ENCODE results near the gene TWIST2.

Gene TWIST2

GRCh38 chr2:238916875-238917590, 69.1 kb downstream of the TWIST2 start:
- DNase-seq (ENCODE audit: insufficient read length, low spot score) (no peak), FAIRE-seq (no peak)
- no peak for TF ChIP-seq POU2F2 (IDR thresholded peaks at IDR 0.05; ENCODE audit: low read depth, low read length)
- TF ChIP-seq PAX5 (IDR thresholded peaks at IDR 0.05; ENCODE audit: insufficient read depth, low read length, severe bottlenecking) = no peak
- no peak for TF ChIP-seq SPI1 (IDR thresholded peaks at IDR 0.05; ENCODE audit: low read depth, low read length)
- no peak for TF ChIP-seq POLR2A (IDR thresholded peaks at IDR 0.05; ENCODE audit: low read depth, low read length)
- no peak for TF ChIP-seq TAF1 (IDR thresholded peaks at IDR 0.05; ENCODE audit: low read depth, low read length)
- no peak for TF ChIP-seq POLR2AphosphoS5 (IDR thresholded peaks at IDR 0.05; ENCODE audit: low read depth, low read length)

DNA sequence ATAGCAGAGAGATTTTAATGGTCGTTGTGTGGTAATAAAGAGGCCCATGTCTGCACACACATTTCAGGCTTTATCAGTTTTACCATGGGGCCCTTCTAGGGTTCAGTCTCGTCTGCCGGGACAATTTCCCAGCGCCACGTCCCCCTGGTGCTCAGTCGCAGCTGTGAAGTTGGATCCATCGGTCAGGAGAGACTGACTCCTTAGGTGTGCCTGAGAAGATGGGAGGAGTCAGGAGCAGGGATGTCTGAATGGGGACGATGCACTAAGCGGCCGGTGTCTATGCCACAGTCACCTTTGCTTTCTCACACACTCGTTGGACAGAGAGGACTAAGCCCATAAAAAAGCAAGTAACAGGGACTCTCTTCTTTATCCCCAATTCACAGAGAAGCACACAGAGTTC, 71.4 kb downstream of the TWIST2 start:
- DNase-seq (ENCODE audit: insufficient read length, low spot score) = no peak
- TF ChIP-seq SPI1 (IDR thresholded peaks at IDR 0.05; ENCODE audit: low read depth, low read length) (no peak), POLR2A (IDR thresholded peaks at IDR 0.05; ENCODE audit: low read depth, low read length) (no peak), PAX5 (IDR thresholded peaks at IDR 0.05; ENCODE audit: insufficient read depth, low read length, severe bottlenecking) (no peak)
- FAIRE-seq = no peak

DNA sequence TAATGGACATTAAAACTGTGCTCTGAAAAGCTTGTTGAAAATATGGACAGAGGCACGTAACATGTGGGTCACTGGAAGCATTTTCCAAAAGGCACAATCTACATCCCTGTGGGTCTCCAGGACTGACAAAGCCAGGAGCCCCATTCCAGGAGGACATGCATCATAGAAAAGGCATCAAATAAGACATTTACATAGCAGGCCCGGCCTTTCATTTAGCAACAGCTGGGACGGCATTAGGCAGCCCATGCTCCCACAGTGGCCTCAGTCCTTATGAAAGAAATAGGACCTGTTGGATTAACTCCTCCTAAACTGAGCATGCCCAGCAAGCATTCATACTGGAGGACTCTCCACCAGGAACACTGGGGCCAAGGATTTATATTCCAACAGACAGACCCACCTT, 72.2 kb downstream of the TWIST2 start:
- no peak for FAIRE-seq
- no peak for DNase-seq (ENCODE audit: insufficient read length, low spot score)
- TF ChIP-seq PAX5 (IDR thresholded peaks at IDR 0.05; ENCODE audit: insufficient read depth, low read length, severe bottlenecking) (no peak), POLR2AphosphoS5 (IDR thresholded peaks at IDR 0.05; ENCODE audit: low read depth, low read length) (no peak), TAF1 (IDR thresholded peaks at IDR 0.05; ENCODE audit: low read depth, low read length) (no peak), POLR2A (IDR thresholded peaks at IDR 0.05; ENCODE audit: low read depth, low read length) (no peak), POU2F2 (IDR thresholded peaks at IDR 0.05; ENCODE audit: low read depth, low read length) (no peak), SPI1 (IDR thresholded peaks at IDR 0.05; ENCODE audit: low read depth, low read length) (no peak)

GRCh38 chr2:238920601-238921001, 72.7 kb downstream of the TWIST2 start:
- DNase-seq (ENCODE audit: insufficient read length, low spot score) (no peak), FAIRE-seq (no peak)

DNA sequence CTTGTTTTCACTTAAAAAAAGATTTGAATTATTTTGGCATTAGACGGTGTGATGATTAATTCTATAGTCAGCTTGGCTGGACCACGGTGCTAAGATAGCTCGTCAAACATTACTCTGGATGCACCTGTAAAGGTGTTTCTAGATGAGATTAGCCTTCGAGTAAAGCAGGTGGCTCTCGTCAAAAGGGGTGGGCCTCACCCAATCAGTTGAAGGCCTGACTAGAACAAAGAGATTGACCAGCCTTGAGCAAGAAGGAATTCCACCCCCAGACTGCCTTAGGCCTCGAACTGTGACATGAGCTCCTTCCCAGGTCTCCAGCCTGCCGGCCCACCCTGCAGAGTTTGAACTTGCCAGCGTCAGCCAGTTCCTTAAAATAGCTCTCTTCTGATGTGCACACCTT, 73.4 kb downstream of the TWIST2 start:
- no peak for TF ChIP-seq SPI1 (IDR thresholded peaks at IDR 0.05; ENCODE audit: low read depth, low read length)
- no peak for TF ChIP-seq POLR2A (IDR thresholded peaks at IDR 0.05; ENCODE audit: low read depth, low read length)
- TF ChIP-seq TAF1 (IDR thresholded peaks at IDR 0.05; ENCODE audit: low read depth, low read length) = no peak
- no peak for TF ChIP-seq POLR2AphosphoS5 (IDR thresholded peaks at IDR 0.05; ENCODE audit: low read depth, low read length)
- TF ChIP-seq PAX5 (IDR thresholded peaks at IDR 0.05; ENCODE audit: insufficient read depth, low read length, severe bottlenecking) = no peak
- no peak for TF ChIP-seq POU2F2 (IDR thresholded peaks at IDR 0.05; ENCODE audit: low read depth, low read length)
- no peak for FAIRE-seq
- DNase-seq (ENCODE audit: insufficient read length, low spot score) = no peak

More at GRCh38 chr2:238920601-238921001, 72.7 kb downstream of the TWIST2 start:
- TF ChIP-seq POU2F2 (IDR thresholded peaks at IDR 0.05; ENCODE audit: low read depth, low read length) (no peak), POLR2A (IDR thresholded peaks at IDR 0.05; ENCODE audit: low read depth, low read length) (no peak), PAX5 (IDR thresholded peaks at IDR 0.05; ENCODE audit: insufficient read depth, low read length, severe bottlenecking) (no peak), SPI1 (IDR thresholded peaks at IDR 0.05; ENCODE audit: low read depth, low read length) (no peak), TAF1 (IDR thresholded peaks at IDR 0.05; ENCODE audit: low read depth, low read length) (no peak), POLR2AphosphoS5 (IDR thresholded peaks at IDR 0.05; ENCODE audit: low read depth, low read length) (no peak)

- DNase-seq (ENCODE audit: insufficient read length, low spot score) (no peak), FAIRE-seq (no peak)
- TF ChIP-seq POLR2AphosphoS5 (IDR thresholded peaks at IDR 0.05; ENCODE audit: low read depth, low read length) (no peak), POU2F2 (IDR thresholded peaks at IDR 0.05; ENCODE audit: low read depth, low read length) (no peak), TAF1 (IDR thresholded peaks at IDR 0.05; ENCODE audit: low read depth, low read length) (no peak), PAX5 (IDR thresholded peaks at IDR 0.05; ENCODE audit: insufficient read depth, low read length, severe bottlenecking) (no peak), SPI1 (IDR thresholded peaks at IDR 0.05; ENCODE audit: low read depth, low read length) (no peak), POLR2A (IDR thresholded peaks at IDR 0.05; ENCODE audit: low read depth, low read length) (no peak)
Observed at GRCh38 chr2:238921681-238922319, 73.9 kb downstream of the TWIST2 start.

DNA sequence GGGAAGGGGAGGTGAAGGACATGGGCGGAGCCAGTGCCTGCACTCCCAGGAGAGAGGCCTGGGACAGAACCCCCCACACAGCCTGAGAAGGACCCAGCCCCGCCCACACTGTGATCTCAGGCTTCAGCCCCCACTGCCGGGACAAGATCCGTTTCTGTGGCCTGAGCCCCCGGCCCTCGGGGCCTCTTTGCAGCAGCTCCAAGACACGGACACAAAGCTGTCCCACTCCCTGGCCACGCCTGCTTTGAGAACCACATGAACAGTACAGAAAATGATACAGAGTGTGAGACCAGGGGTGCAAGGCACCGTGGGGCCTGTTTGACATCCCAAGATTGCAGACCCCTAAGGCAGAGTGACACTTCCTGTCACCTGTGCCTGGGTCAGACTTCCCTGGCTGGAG, 74.5 kb downstream of the TWIST2 start:
- DNase-seq (ENCODE audit: insufficient read length, low spot score) = no peak
- FAIRE-seq = no peak
- no peak for TF ChIP-seq POLR2AphosphoS5 (IDR thresholded peaks at IDR 0.05; ENCODE audit: low read depth, low read length)
- TF ChIP-seq POU2F2 (IDR thresholded peaks at IDR 0.05; ENCODE audit: low read depth, low read length) = no peak
- no peak for TF ChIP-seq SPI1 (IDR thresholded peaks at IDR 0.05; ENCODE audit: low read depth, low read length)
- TF ChIP-seq TAF1 (IDR thresholded peaks at IDR 0.05; ENCODE audit: low read depth, low read length) = no peak
- no peak for TF ChIP-seq POLR2A (IDR thresholded peaks at IDR 0.05; ENCODE audit: low read depth, low read length)

- TF ChIP-seq POLR2AphosphoS5 (IDR thresholded peaks at IDR 0.05; ENCODE audit: low read depth, low read length) (no peak), SPI1 (IDR thresholded peaks at IDR 0.05; ENCODE audit: low read depth, low read length) (no peak), TAF1 (IDR thresholded peaks at IDR 0.05; ENCODE audit: low read depth, low read length) (no peak), POU2F2 (IDR thresholded peaks at IDR 0.05; ENCODE audit: low read depth, low read length) (no peak), POLR2A (IDR thresholded peaks at IDR 0.05; ENCODE audit: low read depth, low read length) (no peak), PAX5 (IDR thresholded peaks at IDR 0.05; ENCODE audit: insufficient read depth, low read length, severe bottlenecking) (no peak)
- no peak for FAIRE-seq
- no peak for DNase-seq (ENCODE audit: insufficient read length, low spot score)
Observed at GRCh38 chr2:238924032-238924431, 76.1 kb downstream of the TWIST2 start.

DNA sequence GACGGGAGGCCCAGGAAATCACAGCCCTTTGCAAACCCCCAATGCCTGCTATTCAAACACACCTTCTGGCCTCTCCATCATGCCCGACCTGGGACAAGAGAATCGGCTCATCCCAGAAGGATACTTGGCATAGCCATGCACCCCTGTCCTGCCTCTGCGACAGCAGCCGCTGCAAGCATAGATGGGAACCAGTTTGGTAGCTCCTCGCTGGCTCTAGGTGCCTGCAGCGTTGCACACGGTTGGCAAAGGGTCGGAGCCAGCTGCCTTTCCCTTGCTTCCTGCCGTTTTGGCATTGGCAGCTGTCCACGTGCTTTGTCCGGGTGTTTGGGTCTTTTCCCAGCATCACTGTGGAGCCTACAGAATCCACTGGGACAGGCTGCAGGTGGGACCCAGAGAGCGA, 76.9 kb downstream of the TWIST2 start:
- FAIRE-seq (no peak), DNase-seq (ENCODE audit: insufficient read length, low spot score) (no peak)
- no peak for TF ChIP-seq POLR2A (IDR thresholded peaks at IDR 0.05; ENCODE audit: low read depth, low read length)
- TF ChIP-seq POLR2AphosphoS5 (IDR thresholded peaks at IDR 0.05; ENCODE audit: low read depth, low read length) = no peak
- TF ChIP-seq POU2F2 (IDR thresholded peaks at IDR 0.05; ENCODE audit: low read depth, low read length) = no peak
- no peak for TF ChIP-seq PAX5 (IDR thresholded peaks at IDR 0.05; ENCODE audit: insufficient read depth, low read length, severe bottlenecking)
- TF ChIP-seq SPI1 (IDR thresholded peaks at IDR 0.05; ENCODE audit: low read depth, low read length) = no peak

Measured in GM12891 (cell line).